OCI-LY7 (cell line): Measurements from ENCODE around the gene TM4SF5. TPM values are rescaled to one million over a fixed set of nuclear protein-coding genes. Genes with fewer than 3 reads are reported as not detected.
"Not testable (repeated sequence)": the region's sequence is repeated elsewhere in the genome, so short reads cannot be mapped to it uniquely, and the experiment has no call there.

Experiments used
- BruUV-seq: library from RNA; stranded (reverse); fragments of 400-500 nt; replicated peaks from 2 replicates; lab custom pipeline; 2021; lab: Mats Ljungman, UMichigan
- CTCF ChIA-PET: fragments of 300-600 bp; sonication (Branson Sonifier 250); formaldehyde crosslinking; loops from one replicate; lab custom pipeline; 2022; ENCODE audit warnings: antibody characterized with exemption; ENCODE audit not compliant: unreplicated experiment; lab: Charles Lee
- POLR2A ChIA-PET: fragments of 300-600 bp; sonication (Branson Sonifier 250); formaldehyde crosslinking; loops from one replicate; lab custom pipeline; 2022; ENCODE audit warnings: antibody characterized with exemption; lab: Charles Lee
- DNase-seq: peaks from one replicate; pipeline ENCODE4 v3.0.0-alpha.2; 2015; ENCODE audit warnings: low spot score
- H2AFZ ChIP-seq: fragments of 200-600 bp; sonication (generic), shearing (Covaris generic); 2 replicates; pipeline ENCODE4 v1.6.1; 2014; ENCODE audit warnings: mild to moderate bottlenecking, antibody characterized with exemption, low read length, moderate library complexity
- H3K27ac ChIP-seq: fragments of 200-600 bp; sonication (generic); 2 replicates; pipeline ENCODE4 v1.5.1; 2014; ENCODE audit warnings: mixed run types, low read depth, mild to moderate bottlenecking, moderate library complexity, low read length, inconsistent platforms; ENCODE audit not compliant: poor library complexity, severe bottlenecking
- H3K36me3 ChIP-seq: fragments of 200-600 bp; sonication (generic); 2 replicates; pipeline ENCODE4 v1.6.1; 2014; ENCODE audit warnings: mild to moderate bottlenecking, antibody characterized with exemption, low read length, moderate library complexity, mixed read lengths; ENCODE audit not compliant: insufficient read depth
- H3K4me1 ChIP-seq: fragments of 200-600 bp; sonication (generic); 2 replicates; pipeline ENCODE4 v1.5.1; 2014; ENCODE audit warnings: mild to moderate bottlenecking, low read length; ENCODE audit not compliant: insufficient read depth, poor library complexity, severe bottlenecking
- H3K4me2 ChIP-seq: fragments of 200-600 bp; sonication (generic); 2 replicates; pipeline ENCODE4 v1.6.1; 2014; ENCODE audit warnings: mild to moderate bottlenecking, low read length
- H3K4me3 ChIP-seq: fragments of 200-600 bp; sonication (generic); 2 replicates; pipeline ENCODE4 v1.5.1; 2014; ENCODE audit warnings: mild to moderate bottlenecking, low read depth, low read length; ENCODE audit not compliant: poor library complexity, severe bottlenecking
- H3K79me2 ChIP-seq: fragments of 200-600 bp; sonication (generic); 2 replicates; pipeline ENCODE4 v1.6.1; 2016; ENCODE audit warnings: low read depth, mild to moderate bottlenecking, low read length, moderate library complexity, mixed read lengths; ENCODE audit not compliant: insufficient read depth
- H3K9me2 ChIP-seq: fragments of 200-600 bp; sonication (generic); 2 replicates; pipeline ENCODE4 v1.6.1; 2016; ENCODE audit warnings: mild to moderate bottlenecking, low read length, mixed read lengths; ENCODE audit not compliant: insufficient read depth
- H3K9me3 ChIP-seq: fragments of 200-600 bp; sonication (generic); 2 replicates; pipeline ENCODE4 v1.6.1; 2014; ENCODE audit warnings: mild to moderate bottlenecking, mixed run types, low read length, mixed read lengths
- H4K20me1 ChIP-seq: fragments of 200-600 bp; sonication (generic); 2 replicates; pipeline ENCODE4 v1.6.1; 2014; ENCODE audit warnings: mild to moderate bottlenecking, antibody characterized with exemption, low read length, moderate library complexity, mixed read lengths; ENCODE audit not compliant: insufficient read depth
- CTCF ChIP-seq: fragments of 200-600 bp; sonication (generic); conservative IDR thresholded peaks from 2 replicates; pipeline ENCODE4 v1.5.1; 2014; ENCODE audit warnings: mild to moderate bottlenecking, antibody characterized with exemption, low read length, moderate library complexity, mixed read lengths
- EZH2phosphoT487 ChIP-seq: fragments of 200-600 bp; sonication (generic); IDR thresholded peaks from 2 replicates; pipeline ENCODE4 v1.6.1; 2018; ENCODE audit warnings: low read depth, borderline replicate concordance, mild to moderate bottlenecking, mixed run types, antibody characterized with exemption, low read length, moderate library complexity, mixed read lengths
- intact Hi-C: fragments of 100-400 bp; cut with micrococcal nuclease; formaldehyde crosslinking; loops from one replicate; pipeline ENCODE4 v1.10.0; 2022; ENCODE audit not compliant: unreplicated experiment
- total RNA-seq, 2 experiments: library from RNA; depleted of rRNA in 1 of 2; stranded (reverse); fragments of >200 nt in 1 of 2; shearing (Covaris generic) in 1 of 2; gene quantifications; 2 replicates each; pipeline ENCODE4 v1.2.3, GENCODE V29; 2014 to 2022

TM4SF5 gene
- total RNA-seq, 2 experiments from 2014 or later = not detected

- no peaks in the 10 kb centered on the region for H3K4me1 ChIP-seq
- no peaks in the 10 kb centered on the region for H3K79me2 ChIP-seq
- H3K4me2 ChIP-seq = no peak overlapping the region
- intact Hi-C loops = no loop called here
- no peak overlapping the region for H3K4me3 ChIP-seq
- no peaks in the 10 kb centered on the region for H3K36me3 ChIP-seq
- TF ChIP-seq CTCF (no peak), EZH2phosphoT487 (no peak)
- no TSS peak for BruUV-seq
- no peak overlapping the region for H2AFZ ChIP-seq
- POLR2A ChIA-PET = no interaction called here
- DNase-seq = no peak
- no peaks in the 10 kb centered on the region for H3K9me3 ChIP-seq
- H3K27ac ChIP-seq = no peak overlapping the region
- H3K9me2 ChIP-seq = no peaks in the 10 kb centered on the region
- no peaks in the 10 kb centered on the region for H4K20me1 ChIP-seq
- CTCF ChIA-PET = no interaction called here
Measured at GRCh38 chr17:4827399-4827798, 55.7 kb downstream of the TM4SF5 start.

- H3K27ac ChIP-seq, H3K9me3 ChIP-seq, CTCF ChIA-PET, H3K9me2 ChIP-seq, H4K20me1 ChIP-seq, DNase-seq, BruUV-seq: not testable (repeated sequence)
- peaks cover 20% of the 10 kb centered on the region; the same call in 1 of the 2 replicates for H3K36me3 ChIP-seq
- H3K4me1 ChIP-seq = peaks cover 23% of the 10 kb centered on the region
- intact Hi-C loops = loop anchor here (2.0 to 5.0 kb wide), 2 partner anchors 26 to 196 kb away; partner anchors contain the start of gene PLD2
- POLR2A ChIA-PET = interaction anchor here (1.3 kb wide), 1 partner anchor 43 kb away, joined by 3 read pairs; no protein-coding TSS in a partner anchor
- H3K79me2 ChIP-seq = peaks cover 37% of the 10 kb centered on the region
- peak overlapping the region; percentile 80 for H3K4me2 ChIP-seq
- peak overlapping the region; percentile 87 for H3K4me3 ChIP-seq
- H2AFZ ChIP-seq = peak overlapping the region; percentile 91; the same call in 1 of the 2 replicates
Measured at GRCh38 chr17:4832829-4833177, 61.1 kb downstream of the TM4SF5 start.

Other genes starting within 250 kb of the TM4SF5 start
- 137 and 142 TPM in 2 replicates for gene MYBBP1A, start 216.5 kb upstream of the TM4SF5 start, total RNA-seq (2014; rRNA removed; shearing (Covaris generic))
- 106 and 131 TPM in 2 replicates for gene MYBBP1A, start 216.5 kb upstream of the TM4SF5 start, total RNA-seq (2022)
- gene GGT6, start 211.3 kb upstream of the TM4SF5 start, total RNA-seq (2014; rRNA removed; shearing (Covaris generic)) = not detected in 2 replicates
- not detected in 2 replicates for gene GGT6, start 211.3 kb upstream of the TM4SF5 start, total RNA-seq (2022)
- gene SMTNL2, start 187.4 kb upstream of the TM4SF5 start, total RNA-seq (2014; rRNA removed; shearing (Covaris generic)) = not detected in 2 replicates
- gene SMTNL2, start 187.4 kb upstream of the TM4SF5 start, total RNA-seq (2022) = not detected in 2 replicates
- not detected in 2 replicates for gene ALOX15, start 130.2 kb upstream of the TM4SF5 start, total RNA-seq (2014; rRNA removed; shearing (Covaris generic))
- gene ALOX15, start 130.2 kb upstream of the TM4SF5 start, total RNA-seq (2022) = 1.8 TPM in 2 replicates
- gene PELP1, start 67.7 kb upstream of the TM4SF5 start, total RNA-seq (2014; rRNA removed; shearing (Covaris generic)) = 28.2 and 36.8 TPM in 2 replicates
- gene PELP1, start 67.7 kb upstream of the TM4SF5 start, total RNA-seq (2022) = 104 and 113 TPM in 2 replicates
- 49.8 and 56.7 TPM in 2 replicates for gene ARRB2, start 61.3 kb upstream of the TM4SF5 start, total RNA-seq (2014; rRNA removed; shearing (Covaris generic))
- gene ARRB2, start 61.3 kb upstream of the TM4SF5 start, total RNA-seq (2022) = 84.9 and 96.1 TPM in 2 replicates
- gene MED11, start 40.5 kb upstream of the TM4SF5 start, total RNA-seq (2014; rRNA removed; shearing (Covaris generic)) = 35.3 and 35.9 TPM in 2 replicates
- 19.0 and 19.2 TPM in 2 replicates for gene MED11, start 40.5 kb upstream of the TM4SF5 start, total RNA-seq (2022)
- gene ZMYND15, start 32.1 kb upstream of the TM4SF5 start, total RNA-seq (2014; rRNA removed; shearing (Covaris generic)) = not detected in 2 replicates
- not detected in 2 replicates for gene ZMYND15, start 32.1 kb upstream of the TM4SF5 start, total RNA-seq (2022)
- gene CXCL16, start 32.0 kb upstream of the TM4SF5 start, total RNA-seq (2014; rRNA removed; shearing (Covaris generic)) = not detected in 2 replicates
- not detected in 2 replicates for gene CXCL16, start 32.0 kb upstream of the TM4SF5 start, total RNA-seq (2022)
- not detected in 2 replicates for gene VMO1, start 14.5 kb downstream of the TM4SF5 start, total RNA-seq (2014; rRNA removed; shearing (Covaris generic))
- gene VMO1, start 14.5 kb downstream of the TM4SF5 start, total RNA-seq (2022) = 0.55 TPM in 1 of 2 replicates, not detected in the other
- gene GLTPD2, start 17.1 kb downstream of the TM4SF5 start, total RNA-seq (2014; rRNA removed; shearing (Covaris generic)) = not detected in 2 replicates
- not detected in 2 replicates for gene GLTPD2, start 17.1 kb downstream of the TM4SF5 start, total RNA-seq (2022)
- gene PSMB6, start 24.3 kb downstream of the TM4SF5 start, total RNA-seq (2014; rRNA removed; shearing (Covaris generic)) = 144 and 155 TPM in 2 replicates
- 111 and 137 TPM in 2 replicates for gene PSMB6, start 24.3 kb downstream of the TM4SF5 start, total RNA-seq (2022)
- 6.6 and 10.2 TPM in 2 replicates for gene PLD2, start 35.3 kb downstream of the TM4SF5 start, total RNA-seq (2014; rRNA removed; shearing (Covaris generic))
- 13.5 and 18.7 TPM in 2 replicates for gene PLD2, start 35.3 kb downstream of the TM4SF5 start, total RNA-seq (2022)
- gene MINK1, start 61.5 kb downstream of the TM4SF5 start, total RNA-seq (2014; rRNA removed; shearing (Covaris generic)) = 38.3 and 40.6 TPM in 2 replicates
- 61.0 and 62.5 TPM in 2 replicates for gene MINK1, start 61.5 kb downstream of the TM4SF5 start, total RNA-seq (2022)
- 0.18 and 0.79 TPM in 2 replicates for gene C17orf107, start 127.7 kb downstream of the TM4SF5 start, total RNA-seq (2014; rRNA removed; shearing (Covaris generic))
- 0.76 and 1.1 TPM in 2 replicates for gene C17orf107, start 127.7 kb downstream of the TM4SF5 start, total RNA-seq (2022)
- 0.32 and 0.59 TPM in 2 replicates for gene CHRNE, start 131.2 kb downstream of the TM4SF5 start, total RNA-seq (2014; rRNA removed; shearing (Covaris generic))
- gene CHRNE, start 131.2 kb downstream of the TM4SF5 start, total RNA-seq (2022) = 0.27 and 0.68 TPM in 2 replicates
- not detected in 2 replicates for gene GP1BA, start 160.4 kb downstream of the TM4SF5 start, total RNA-seq (2014; rRNA removed; shearing (Covaris generic))
- not detected in 2 replicates for gene GP1BA, start 160.4 kb downstream of the TM4SF5 start, total RNA-seq (2022)
- gene SLC25A11, start 168.2 kb downstream of the TM4SF5 start, total RNA-seq (2014; rRNA removed; shearing (Covaris generic)) = 59.6 and 80.6 TPM in 2 replicates
- 66.8 and 68.2 TPM in 2 replicates for gene SLC25A11, start 168.2 kb downstream of the TM4SF5 start, total RNA-seq (2022)
- gene RNF167, start 168.4 kb downstream of the TM4SF5 start, total RNA-seq (2014; rRNA removed; shearing (Covaris generic)) = 31.4 and 46.5 TPM in 2 replicates
- 120 and 124 TPM in 2 replicates for gene RNF167, start 168.4 kb downstream of the TM4SF5 start, total RNA-seq (2022)
- 1,053 and 1,272 TPM in 2 replicates for gene PFN1, start 176.6 kb downstream of the TM4SF5 start, total RNA-seq (2014; rRNA removed; shearing (Covaris generic))
- gene PFN1, start 176.6 kb downstream of the TM4SF5 start, total RNA-seq (2022) = 950 and 1,053 TPM in 2 replicates
- 14.6 and 24.6 TPM in 2 replicates for gene ENO3, start 179.2 kb downstream of the TM4SF5 start, total RNA-seq (2014; rRNA removed; shearing (Covaris generic))
- gene ENO3, start 179.2 kb downstream of the TM4SF5 start, total RNA-seq (2022) = 79.4 and 80.4 TPM in 2 replicates
- 53.2 and 54.4 TPM in 2 replicates for gene SPAG7, start 195.9 kb downstream of the TM4SF5 start, total RNA-seq (2014; rRNA removed; shearing (Covaris generic))
- 58.9 and 67.7 TPM in 2 replicates for gene SPAG7, start 195.9 kb downstream of the TM4SF5 start, total RNA-seq (2022)
- gene CAMTA2, start 215.8 kb downstream of the TM4SF5 start, total RNA-seq (2014; rRNA removed; shearing (Covaris generic)) = 8.7 and 9.7 TPM in 2 replicates
- gene CAMTA2, start 215.8 kb downstream of the TM4SF5 start, total RNA-seq (2022) = 44.3 and 53.4 TPM in 2 replicates
- not detected in 2 replicates for gene INCA1, start 225.6 kb downstream of the TM4SF5 start, total RNA-seq (2014; rRNA removed; shearing (Covaris generic))
- 0.82 and 1.2 TPM in 2 replicates for gene INCA1, start 225.6 kb downstream of the TM4SF5 start, total RNA-seq (2022)
- 20.6 and 32.1 TPM in 2 replicates for gene KIF1C, start 226.1 kb downstream of the TM4SF5 start, total RNA-seq (2014; rRNA removed; shearing (Covaris generic))
- 51.1 and 53.7 TPM in 2 replicates for gene KIF1C, start 226.1 kb downstream of the TM4SF5 start, total RNA-seq (2022)